OCI-LY1 (cell line): ENCODE measurements around the gene TTLL3.

Experiments
- CTCF ChIP-seq: fragments of 200-600 bp; sonication (generic), shearing (Covaris generic); IDR thresholded peaks from 2 replicates; pipeline ENCODE4 v1.5.1; 2017; ENCODE audit warnings: mild to moderate bottlenecking, antibody characterized with exemption, low read length, moderate library complexity, mixed read lengths
- EZH2 ChIP-seq: fragments of 200-600 bp; sonication (generic), shearing (Covaris generic); IDR thresholded peaks from 2 replicates; pipeline ENCODE4 v1.8.0; 2017; ENCODE audit warnings: borderline replicate concordance, mixed run types, mild to moderate bottlenecking, antibody characterized with exemption, low read length, moderate library complexity, mixed read lengths

GRCh38 chr3:9795207-9795606 lies 14.9 kb upstream of the TTLL3 start:
- no peak for TF ChIP-seq CTCF
- no peak for TF ChIP-seq EZH2
